ENCODE results near the gene SNX8. TPM values are rescaled to one million over a fixed set of nuclear protein-coding genes. Genes with fewer than 3 reads are reported as not detected.

SNX8 gene
- total and polyA plus RNA-seq, 2 of the 13 experiments (the other 11 are each of a cell fraction or from before 2014, with no cell fraction given) = 20.6 to 45.2 TPM

- TF ChIP-seq ZNF281 (CRISPR knock-in tag; IDR thresholded peaks at IDR 0.05; ENCODE audit: borderline replicate concordance) (peak; percentile 30; the same call in 1 of the 2 replicates), KDM6A (CRISPR knock-in tag; IDR thresholded peaks at IDR 0.05; ENCODE audit: low read depth) (no peak), ZZZ3 (CRISPR knock-in tag; IDR thresholded peaks at IDR 0.05; ENCODE audit: borderline replicate concordance) (peak; percentile 38; the same call in 1 of the 2 replicates), ESRRA (CRISPR knock-in tag; IDR thresholded peaks at IDR 0.05; ENCODE audit: low read depth) (no peak), ZNF580 (CRISPR knock-in tag; IDR thresholded peaks at IDR 0.05; ENCODE audit: borderline replicate concordance, low read depth) (peak; percentile 74; the same call in 1 of the 2 replicates), TFDP2 (CRISPR knock-in tag; IDR thresholded peaks at IDR 0.05) (peak; percentile 97), ZNF318 (CRISPR knock-in tag; IDR thresholded peaks at IDR 0.05) (peak; percentile 90), NFYB (CRISPR knock-in tag; IDR thresholded peaks at IDR 0.05) (peak; percentile 39), ZNF234 (CRISPR knock-in tag; conservative IDR thresholded peaks at IDR 0.05) (no peak), HOXA5 (CRISPR knock-in tag; IDR thresholded peaks at IDR 0.05) (peak; percentile 92), DDIT3 (CRISPR knock-in tag; IDR thresholded peaks at IDR 0.05) (0 out of 2 replicates have a peak, but pooled peaks have one; percentile 45), AKNA (CRISPR knock-in tag; IDR thresholded peaks at IDR 0.05; ENCODE audit: borderline replicate concordance) (no peak; the same call in 1 of the 2 replicates)
These were observed 39.6 kb upstream of the SNX8 start (continued) for GRCh38 chr7:2353936-2354185.

Measured in HepG2 (cell line).